Activated naive CD8-positive, alpha-beta T cell treated with anti-CD3 and anti-CD28 coated beads, Interleukin-2, amount 10 ng/mL, durations not matched to agents 7 days and 5 days (primary cell): ENCODE measurements around the gene TMEM8B. TPM values are rescaled to one million over a fixed set of nuclear protein-coding genes. Genes with fewer than 3 reads are reported as not detected.
"Not testable (repeated sequence)": the region's sequence is repeated elsewhere in the genome, so short reads cannot be mapped to it uniquely, and the experiment has no call there.

Experiments
- ATAC-seq: fragments of 150-1000 bp; cut with Tn5 transposase; one replicate; pipeline ENCODE4 v1.10.0; 2021; ENCODE audit warnings: low read depth, moderate library complexity
- POLR2A ChIA-PET: fragments of 350-600 bp; sonication (Branson Sonifier 250); formaldehyde crosslinking; loops from one replicate; lab custom pipeline; 2021; ENCODE audit warnings: antibody characterized with exemption; lab: Charles Lee
- DNase-seq: peaks from one replicate; pipeline ENCODE4 v3.0.0; 2021
- H3K27ac Mint-ChIP-seq: one replicate; pipeline ENCODE4 v1.8.0; 2022; ENCODE audit warnings: mild to moderate bottlenecking, mixed read lengths
- H3K27me3 Mint-ChIP-seq: one replicate; pipeline ENCODE4 v1.8.0; 2022; ENCODE audit warnings: mild to moderate bottlenecking, moderate library complexity, mixed read lengths
- H3K36me3 Mint-ChIP-seq: one replicate; pipeline ENCODE4 v1.8.0; 2021; ENCODE audit warnings: mild to moderate bottlenecking, mixed read lengths
- H3K4me1 Mint-ChIP-seq: one replicate; pipeline ENCODE4 v1.8.0; 2021; ENCODE audit warnings: mixed read lengths
- H3K4me3 Mint-ChIP-seq: one replicate; pipeline ENCODE4 v1.8.0; 2022; ENCODE audit warnings: mild to moderate bottlenecking, moderate library complexity, mixed read lengths
- H3K9me3 Mint-ChIP-seq: one replicate; pipeline ENCODE4 v1.8.0; 2021; ENCODE audit warnings: mixed read lengths
- total RNA-seq, 2 experiments: library from RNA; stranded (reverse); gene quantifications; one replicate each; pipeline ENCODE4 v1.2.3, GENCODE V29; 2021

TMEM8B gene
- total RNA-seq, 2 experiments from 2014 or later = 5.9 to 6.1 TPM

DNA sequence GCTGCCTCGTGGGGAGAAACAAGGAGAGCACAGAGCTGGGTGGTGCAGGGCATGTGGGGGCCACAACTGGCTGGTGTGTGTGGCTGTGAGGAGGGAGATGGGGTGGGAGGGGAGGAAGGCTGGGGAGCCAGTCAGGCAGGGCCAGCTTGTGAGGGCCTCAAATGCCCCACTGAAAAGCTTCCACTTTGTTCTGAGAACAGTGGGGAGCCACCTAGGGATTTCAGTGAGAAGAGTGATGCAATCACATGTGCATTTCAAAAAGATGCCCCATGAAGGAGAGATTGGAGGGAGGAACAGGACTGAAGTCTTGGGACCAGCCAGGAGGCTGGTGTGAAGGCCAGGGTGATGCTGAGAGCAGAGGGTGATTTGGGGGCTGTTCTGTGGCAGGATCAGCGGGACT lies 39.9 kb downstream of the TMEM8B start:
- Mint-ChIP-seq H3K27ac (no peak overlapping the region), H3K4me1 (peaks cover 4% of the 10 kb centered on the region), H3K4me3 (no peak overlapping the region), H3K27me3 (peaks cover 6% of the 10 kb centered on the region), H3K36me3 (no peaks in the 10 kb centered on the region), H3K9me3 (no peaks in the 10 kb centered on the region)
- DNase-seq (no peak), ATAC-seq (no peak)
- POLR2A ChIA-PET = no interaction called here

DNA sequence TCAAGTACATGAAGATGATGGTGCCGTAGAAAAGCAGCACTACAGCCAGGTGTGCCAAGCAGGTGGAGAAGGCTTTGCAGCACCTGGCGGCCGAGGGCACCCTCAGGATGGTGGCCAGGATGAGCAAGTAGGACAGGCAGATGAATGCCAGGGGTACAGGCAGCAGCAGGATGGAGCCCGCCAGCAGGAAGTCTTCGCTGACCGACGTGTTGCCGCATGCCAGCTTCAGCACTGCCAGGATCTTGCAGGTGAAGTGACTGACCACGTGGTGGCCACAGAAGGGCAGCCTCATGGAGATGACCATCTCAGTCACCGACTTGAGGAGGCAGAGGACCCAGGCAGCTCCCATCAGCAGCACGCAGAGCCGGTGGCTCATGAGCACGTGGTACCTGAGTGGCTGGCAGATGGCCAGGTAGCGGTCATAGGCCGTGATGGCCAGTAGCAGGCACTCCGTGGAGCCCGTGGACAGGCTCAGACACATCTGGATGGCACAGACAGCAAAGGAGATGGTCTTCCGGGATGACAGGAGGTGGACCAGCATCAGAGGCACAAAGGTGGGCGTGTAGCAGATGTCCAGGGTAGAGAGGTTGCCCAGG lies 40.7 kb downstream of the TMEM8B start:
- Mint-ChIP-seq H3K27me3 (peaks cover 7% of the 10 kb centered on the region), H3K4me1 (peaks cover 4% of the 10 kb centered on the region), H3K27ac (peak overlapping the region; percentile 54), H3K9me3 (no peaks in the 10 kb centered on the region), H3K4me3 (no peak overlapping the region), H3K36me3 (no peaks in the 10 kb centered on the region)
- DNase-seq = no peak
- ATAC-seq = no peak
- POLR2A ChIA-PET = no interaction called here

DNA sequence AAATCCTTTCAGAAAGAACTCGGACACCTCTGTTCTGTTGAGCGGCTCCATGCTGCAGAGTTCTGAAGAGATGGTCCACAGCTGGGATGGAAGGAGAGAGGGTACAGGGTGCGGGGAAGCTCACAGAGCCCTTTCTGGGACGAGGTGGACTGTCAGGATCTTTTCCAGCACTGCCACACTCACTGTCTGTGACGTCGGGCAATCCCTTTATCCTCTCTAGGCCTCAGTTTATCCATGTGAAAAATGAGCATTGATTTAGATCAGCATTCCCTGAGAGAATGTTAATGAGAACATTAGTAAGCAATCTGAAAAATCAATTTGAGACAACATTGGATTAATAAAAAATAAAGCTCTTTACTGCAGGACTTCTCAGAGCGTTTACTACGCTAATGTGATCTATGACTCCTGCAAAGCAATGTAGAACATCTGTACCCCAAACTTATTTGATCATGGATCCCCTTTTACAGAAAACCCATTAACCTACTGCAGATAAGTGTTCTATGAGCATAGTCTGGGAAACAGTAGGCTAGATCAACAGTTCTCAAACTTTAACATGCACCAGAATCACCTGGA lies 41.4 kb downstream of the TMEM8B start, which contains the start of gene OR13J1:
Gene OR13J1, minus strand, starts transcription at position 51 of the 573 bp plus-strand sequence. Its CDS starts 0 bp downstream, at position 51.
- ATAC-seq (no peak), DNase-seq (no peak)
- peaks cover 10% of the 10 kb centered on the region for H3K27me3 Mint-ChIP-seq
- peaks cover 4% of the 10 kb centered on the region for H3K4me1 Mint-ChIP-seq
- no peaks in the 10 kb centered on the region for H3K9me3 Mint-ChIP-seq
- peak within 1 kb of the TSS; percentile 54 for H3K27ac Mint-ChIP-seq
- POLR2A ChIA-PET = no interaction called here
- H3K4me3 Mint-ChIP-seq = no peak within 1 kb of the TSS
- no peaks in the 10 kb centered on the region for H3K36me3 Mint-ChIP-seq

DNA sequence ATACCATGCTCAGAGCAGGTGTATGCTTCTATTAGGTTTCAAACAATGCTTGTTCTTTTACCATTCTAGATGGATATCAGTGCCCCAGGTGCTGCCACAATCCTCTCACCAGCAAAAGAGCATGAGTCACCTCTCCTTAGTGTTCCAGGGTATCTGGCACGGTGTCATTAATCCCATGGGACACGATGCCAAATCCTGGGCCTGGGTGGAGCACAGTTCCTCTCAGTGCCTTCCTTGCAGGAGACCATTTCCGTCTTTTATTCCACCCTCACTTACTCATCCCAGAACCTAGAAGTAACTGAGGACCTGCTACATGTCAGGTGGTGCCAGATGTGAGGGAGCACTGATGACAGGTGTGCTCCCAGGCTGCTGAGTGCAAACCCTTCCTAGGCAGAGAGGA lies 42.5 kb downstream of the TMEM8B start:
- POLR2A ChIA-PET = no interaction called here
- Mint-ChIP-seq H3K36me3 (no peaks in the 10 kb centered on the region), H3K27me3 (peaks cover 13% of the 10 kb centered on the region), H3K9me3 (peaks cover under 1% of the 10 kb centered on the region), H3K4me1 (peaks cover 4% of the 10 kb centered on the region), H3K4me3 (no peak overlapping the region), H3K27ac (no peak overlapping the region)
- DNase-seq (no peak), ATAC-seq (no peak)

DNA sequence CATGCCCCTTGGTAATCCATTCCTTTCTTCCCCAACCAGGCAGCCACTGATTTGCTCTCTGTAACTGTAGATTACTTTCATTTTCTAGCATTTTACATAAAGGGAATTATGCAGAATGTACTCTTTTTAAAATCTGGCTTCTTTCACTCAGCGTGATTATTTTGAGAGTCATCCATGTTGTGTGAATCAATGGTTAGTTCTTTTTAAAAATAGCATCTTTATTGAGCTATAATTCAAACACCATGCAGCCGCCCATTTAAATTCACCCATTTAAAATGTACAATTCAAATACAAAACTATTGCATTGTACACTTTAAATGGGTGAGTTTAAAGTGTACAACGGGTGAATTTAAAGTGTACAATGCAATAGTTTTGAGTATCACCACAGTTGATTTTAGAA lies 43.5 kb downstream of the TMEM8B start:
- ATAC-seq = no peak
- Mint-ChIP-seq H3K4me3 (no peak overlapping the region), H3K4me1 (peaks cover 4% of the 10 kb centered on the region), H3K27ac (no peak overlapping the region), H3K9me3 (peaks cover 7% of the 10 kb centered on the region), H3K27me3 (peaks cover 21% of the 10 kb centered on the region), H3K36me3 (peaks cover 3% of the 10 kb centered on the region)
- no peak for DNase-seq
- POLR2A ChIA-PET = no interaction called here

DNA sequence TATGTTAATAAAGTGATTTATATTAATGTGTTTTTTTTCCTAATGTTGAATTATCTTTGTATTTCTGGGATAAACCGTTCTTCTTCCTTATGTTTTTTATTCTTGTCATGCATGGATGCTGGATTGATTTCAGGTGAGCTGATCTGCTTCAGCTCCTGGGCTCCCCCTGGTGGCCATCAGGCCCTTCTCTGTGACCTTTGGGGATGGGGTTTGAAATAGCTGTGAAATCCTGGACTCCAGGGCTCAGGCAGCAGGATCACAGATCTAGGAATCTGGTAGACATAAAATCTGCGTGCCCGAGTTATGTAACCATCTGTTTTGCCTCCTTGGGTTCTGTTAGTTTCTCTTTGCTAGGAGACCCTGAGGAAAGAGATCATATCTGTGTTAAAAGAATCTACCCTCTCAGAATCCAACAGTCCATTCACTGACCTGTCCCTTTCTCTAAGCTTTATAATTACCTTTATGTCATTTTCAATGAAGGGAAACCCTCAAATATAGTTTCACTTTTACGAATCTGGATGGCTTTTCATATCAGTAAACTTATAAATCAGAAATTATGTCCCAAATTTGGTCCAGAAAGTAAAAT lies 53.3 kb downstream of the TMEM8B start:
- no peak overlapping the region for H3K4me3 Mint-ChIP-seq
- peaks cover 46% of the 10 kb centered on the region for H3K27me3 Mint-ChIP-seq
- DNase-seq (peak; percentile 82), ATAC-seq (peak; percentile 71)
- POLR2A ChIA-PET = interaction anchor here (1.1 to 1.2 kb wide), 2 partner anchors 56 to 92 kb away, joined by 3 to 6 read pairs; no protein-coding TSS in a partner anchor
- H3K9me3 Mint-ChIP-seq = peaks cover 6% of the 10 kb centered on the region
- no peaks in the 10 kb centered on the region for H3K4me1 Mint-ChIP-seq
- H3K27ac Mint-ChIP-seq = no peak overlapping the region
- peaks cover 3% of the 10 kb centered on the region for H3K36me3 Mint-ChIP-seq

DNA sequence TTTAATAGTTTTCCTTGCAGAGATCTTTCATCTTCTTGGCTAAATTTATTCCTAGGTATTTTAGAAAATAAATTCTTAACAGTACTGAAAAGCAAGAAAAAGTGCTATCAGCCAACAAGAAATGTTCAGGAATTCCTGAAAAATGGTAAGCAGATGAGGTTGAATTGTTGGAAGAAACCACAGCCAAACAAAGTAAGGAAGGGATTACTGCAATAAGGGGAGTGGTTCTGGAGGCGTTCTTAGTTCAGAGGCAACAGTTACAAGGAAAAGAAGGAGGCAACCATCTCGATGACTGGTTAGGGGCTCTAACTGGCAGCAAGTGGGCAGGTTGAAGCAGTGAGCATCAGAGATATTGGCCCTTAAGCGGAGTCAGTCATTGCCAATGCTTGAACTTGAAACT lies 54.0 kb downstream of the TMEM8B start:
- no peak for DNase-seq
- Mint-ChIP-seq H3K4me3 (no peak overlapping the region), H3K9me3 (no peaks in the 10 kb centered on the region), H3K27ac (no peak overlapping the region), H3K36me3 (no peaks in the 10 kb centered on the region), H3K4me1 (no peaks in the 10 kb centered on the region), H3K27me3 (peaks cover 41% of the 10 kb centered on the region)
- POLR2A ChIA-PET = no interaction called here
- ATAC-seq = no peak

DNA sequence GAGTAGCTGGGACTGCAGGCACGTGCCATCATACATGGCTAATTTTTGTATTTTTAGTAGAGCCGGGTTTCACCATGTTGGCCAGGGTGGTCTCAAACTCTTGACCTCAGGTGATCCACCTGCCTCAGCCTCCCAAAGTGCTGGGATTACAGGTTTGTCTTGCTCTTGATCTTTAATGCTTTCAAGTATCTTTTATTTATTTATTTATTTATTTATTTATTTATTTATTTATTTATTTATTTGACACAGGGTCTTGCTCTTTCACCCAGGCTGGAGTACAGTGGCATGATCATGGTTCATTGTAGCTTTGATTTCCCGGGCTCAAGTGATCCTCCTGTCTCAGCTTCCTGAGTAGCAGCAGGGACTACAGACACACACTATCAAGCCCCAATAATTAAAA lies 55.9 kb downstream of the TMEM8B start:
- H3K36me3 Mint-ChIP-seq, POLR2A ChIA-PET, H3K4me1 Mint-ChIP-seq, H3K9me3 Mint-ChIP-seq, DNase-seq, H3K27ac Mint-ChIP-seq, H3K4me3 Mint-ChIP-seq, ATAC-seq: not testable (repeated sequence)
- peaks cover 39% of the 10 kb centered on the region for H3K27me3 Mint-ChIP-seq

DNA sequence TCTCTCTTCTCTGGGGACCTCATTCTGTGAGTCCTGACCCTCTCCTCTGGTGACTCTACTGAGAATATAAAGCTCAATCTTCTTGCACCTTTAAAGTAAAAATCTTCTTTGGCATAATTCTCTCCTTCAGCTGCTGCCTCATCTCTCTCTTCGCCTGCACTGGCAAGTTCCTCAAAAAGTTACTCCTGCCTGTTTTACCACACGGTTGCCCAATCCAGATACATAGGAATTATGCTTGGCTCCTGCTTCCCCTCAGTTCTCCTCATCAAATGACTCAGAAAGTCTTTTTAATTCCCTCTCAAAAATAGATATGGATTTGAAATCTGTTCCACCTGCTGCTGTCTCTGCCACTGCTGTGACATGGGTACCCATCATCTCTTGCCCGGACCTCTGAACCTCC lies 62.6 kb downstream of the TMEM8B start:
- Mint-ChIP-seq H3K27ac (no peak overlapping the region), H3K27me3 (peaks cover 42% of the 10 kb centered on the region), H3K4me3 (no peak overlapping the region), H3K9me3 (no peaks in the 10 kb centered on the region), H3K36me3 (no peaks in the 10 kb centered on the region), H3K4me1 (no peaks in the 10 kb centered on the region)
- POLR2A ChIA-PET = no interaction called here
- no peak for DNase-seq
- ATAC-seq = no peak

DNA sequence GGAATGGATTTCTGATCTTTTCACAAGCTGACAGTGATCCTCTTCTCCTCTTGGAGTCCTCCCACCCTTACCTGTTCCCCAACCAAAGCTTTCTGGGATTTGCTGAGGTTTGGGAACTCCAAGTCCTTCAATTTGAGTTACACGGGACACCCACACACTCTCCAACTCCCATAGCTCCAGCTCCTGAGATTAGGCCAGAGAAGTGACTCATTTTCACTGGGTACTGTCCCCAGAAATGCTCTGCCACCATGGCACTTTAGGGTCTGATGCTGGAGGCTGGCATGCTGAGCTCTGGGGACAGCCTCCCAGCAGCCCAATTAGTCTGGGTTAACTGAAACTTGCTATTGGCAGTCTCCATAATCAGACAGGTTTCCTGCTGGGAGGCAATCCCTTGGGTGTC lies 63.0 kb downstream of the TMEM8B start:
- Mint-ChIP-seq H3K36me3 (no peaks in the 10 kb centered on the region), H3K27ac (no peak overlapping the region), H3K27me3 (peaks cover 38% of the 10 kb centered on the region), H3K4me1 (no peaks in the 10 kb centered on the region), H3K9me3 (no peaks in the 10 kb centered on the region), H3K4me3 (no peak overlapping the region)
- POLR2A ChIA-PET = no interaction called here
- DNase-seq (no peak), ATAC-seq (no peak)

DNA sequence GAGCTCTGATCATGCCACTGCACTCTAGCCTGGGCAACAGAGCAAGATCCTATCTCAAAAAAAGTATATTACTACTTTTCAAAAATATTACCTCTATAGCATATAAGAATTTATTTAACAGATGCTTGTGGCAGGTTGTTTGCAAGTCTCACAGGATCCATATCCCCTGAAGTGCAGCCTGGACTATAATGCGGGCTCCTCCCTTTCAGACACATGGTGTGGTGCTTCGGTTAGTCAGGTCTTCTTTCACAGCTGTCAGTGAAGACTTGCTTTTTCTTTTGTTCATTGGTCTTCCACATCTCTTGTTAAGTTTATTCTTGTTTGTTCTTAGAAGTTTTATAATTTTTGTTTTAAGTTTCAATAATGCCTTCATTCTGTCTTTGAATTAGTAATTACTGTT lies 67.5 kb downstream of the TMEM8B start:
- H3K9me3 Mint-ChIP-seq = no peaks in the 10 kb centered on the region
- H3K4me3 Mint-ChIP-seq = no peak overlapping the region
- H3K27ac Mint-ChIP-seq = no peak overlapping the region
- POLR2A ChIA-PET = no interaction called here
- DNase-seq (no peak), ATAC-seq (no peak)
- peaks cover 37% of the 10 kb centered on the region for H3K27me3 Mint-ChIP-seq
- H3K36me3 Mint-ChIP-seq = no peaks in the 10 kb centered on the region
- H3K4me1 Mint-ChIP-seq = no peaks in the 10 kb centered on the region

DNA sequence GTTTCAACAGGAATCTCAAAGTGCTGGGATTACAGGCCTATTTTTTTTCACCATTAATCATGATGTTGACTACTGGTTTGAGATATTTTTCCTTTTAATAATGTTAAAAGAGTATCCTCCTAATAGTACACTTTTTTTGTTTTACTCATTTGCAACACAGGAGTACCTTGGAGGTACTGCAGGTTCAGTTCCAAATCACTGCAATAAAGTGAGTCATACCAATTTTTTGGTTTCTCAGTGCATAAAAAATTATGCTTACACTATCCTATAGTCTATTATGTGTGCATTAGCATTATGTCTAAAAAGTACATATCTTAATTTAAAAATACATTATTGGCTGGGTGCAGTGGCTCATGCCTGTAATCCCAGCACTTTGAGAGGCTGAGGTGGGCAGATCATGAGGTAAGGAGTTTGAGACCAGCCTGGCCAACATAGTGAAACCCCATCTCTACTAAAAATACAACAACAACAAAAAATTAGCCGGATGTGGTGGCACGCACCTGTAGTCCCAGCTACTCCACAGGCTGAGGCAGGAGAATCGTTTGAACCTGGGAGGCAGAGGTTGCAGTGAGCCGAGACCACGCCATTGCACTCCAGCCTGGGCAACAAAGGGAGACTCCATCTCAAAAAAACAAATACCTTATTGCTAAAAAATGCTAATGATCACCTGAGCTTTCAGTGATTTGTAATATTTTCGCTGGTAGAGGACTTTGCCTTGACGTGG lies 68.5 kb downstream of the TMEM8B start:
- H3K27me3 Mint-ChIP-seq = peaks cover 35% of the 10 kb centered on the region
- H3K4me3 Mint-ChIP-seq, ATAC-seq, H3K9me3 Mint-ChIP-seq, H3K4me1 Mint-ChIP-seq, H3K36me3 Mint-ChIP-seq, DNase-seq, POLR2A ChIA-PET, H3K27ac Mint-ChIP-seq: not testable (repeated sequence)

DNA sequence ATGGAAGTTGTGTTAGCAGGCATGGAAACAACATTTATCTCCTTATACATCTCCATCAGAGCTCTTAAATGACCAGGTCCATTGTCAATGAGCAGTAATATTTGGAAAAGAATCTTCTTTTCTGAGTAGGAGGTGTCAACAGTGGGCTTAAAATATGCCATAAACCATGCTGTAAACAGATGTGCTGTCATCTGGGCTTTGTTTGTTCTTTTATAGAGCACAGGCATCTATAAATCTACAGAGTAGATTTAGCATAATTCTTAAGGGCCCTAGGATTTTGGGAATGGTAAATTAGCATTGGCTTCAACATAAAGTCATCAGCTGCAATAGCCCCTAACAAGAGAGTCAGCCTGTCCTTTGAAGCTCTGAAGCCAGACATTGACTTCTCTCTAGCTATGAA lies 69.3 kb downstream of the TMEM8B start:
- Mint-ChIP-seq H3K4me3 (no peak overlapping the region), H3K27me3 (peaks cover 30% of the 10 kb centered on the region), H3K36me3 (no peaks in the 10 kb centered on the region), H3K9me3 (no peaks in the 10 kb centered on the region), H3K4me1 (peaks cover 1% of the 10 kb centered on the region), H3K27ac (no peak overlapping the region)
- ATAC-seq (no peak), DNase-seq (no peak)
- POLR2A ChIA-PET = no interaction called here
